GM19193 (cell line): Measurements from ENCODE around the gene EHMT1.

ENCODE experiments used
- POLR2A ChIP-seq: IDR thresholded peaks from 4 replicates; pipeline ENCODE4 v1.6.1; 2011; ENCODE audit not compliant: insufficient read depth, insufficient read length; ENCODE audit errors: extremely low read depth

EHMT1 gene

DNA sequence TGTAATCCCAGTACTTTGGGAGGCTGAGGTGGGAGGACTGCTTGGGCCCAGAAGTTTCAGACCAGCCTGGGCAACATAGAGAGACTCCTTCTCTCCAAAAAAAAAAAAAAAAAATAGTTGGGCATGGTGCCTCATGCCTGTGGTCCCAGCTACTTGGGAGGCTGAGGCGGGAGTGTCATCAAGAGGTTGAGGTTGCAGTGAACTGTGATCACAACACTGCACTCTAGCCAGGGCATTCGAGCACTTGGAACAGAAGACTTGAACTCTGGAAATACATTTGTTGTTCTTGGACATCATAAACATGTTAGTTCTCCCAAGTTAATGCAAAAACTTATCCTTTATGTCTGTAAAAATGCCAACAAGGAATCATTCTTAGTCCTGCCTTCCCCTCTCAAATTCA lies 29.6 kb downstream of the EHMT1 start:
- no peak for TF ChIP-seq POLR2A

DNA sequence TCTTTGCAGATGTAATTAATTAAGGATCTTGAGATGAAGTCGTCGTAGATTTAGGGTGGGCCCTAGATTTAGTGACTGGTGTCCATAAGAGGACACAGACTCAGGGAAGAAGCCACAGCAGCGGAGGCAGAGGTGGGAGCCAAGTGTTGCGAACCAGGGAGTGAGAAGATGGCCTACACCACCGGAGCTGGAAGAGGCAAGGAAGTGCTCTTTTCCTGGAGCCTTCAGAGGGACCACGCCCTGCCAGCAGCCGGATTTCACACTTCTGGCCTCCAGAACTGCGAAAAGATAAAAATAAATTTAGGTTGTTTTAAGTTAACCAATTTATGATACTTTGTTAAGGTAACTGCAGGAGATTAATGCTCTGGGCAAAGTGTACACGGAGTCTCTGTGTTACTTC lies 30.7 kb downstream of the EHMT1 start:
- no peak for TF ChIP-seq POLR2A

DNA sequence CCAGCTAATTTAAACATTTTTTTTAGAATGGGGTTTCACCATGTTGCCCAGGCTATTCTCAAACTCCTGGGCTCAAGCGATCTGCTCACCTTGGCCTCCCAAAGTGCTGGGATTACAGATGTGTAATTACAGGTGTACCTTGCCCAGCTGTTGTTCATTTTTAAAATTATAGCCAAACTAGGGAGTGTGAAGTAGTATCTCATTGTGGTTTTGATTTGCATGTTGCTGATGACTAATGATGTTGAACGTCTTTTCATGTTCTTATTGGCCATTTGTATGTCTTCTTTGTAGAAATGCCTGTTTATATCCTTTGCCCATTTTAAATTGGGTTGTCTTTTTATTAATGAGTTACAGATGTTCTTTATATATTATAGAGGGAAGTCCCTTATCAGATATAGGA lies 31.5 kb downstream of the EHMT1 start:
- TF ChIP-seq POLR2A = no peak

DNA sequence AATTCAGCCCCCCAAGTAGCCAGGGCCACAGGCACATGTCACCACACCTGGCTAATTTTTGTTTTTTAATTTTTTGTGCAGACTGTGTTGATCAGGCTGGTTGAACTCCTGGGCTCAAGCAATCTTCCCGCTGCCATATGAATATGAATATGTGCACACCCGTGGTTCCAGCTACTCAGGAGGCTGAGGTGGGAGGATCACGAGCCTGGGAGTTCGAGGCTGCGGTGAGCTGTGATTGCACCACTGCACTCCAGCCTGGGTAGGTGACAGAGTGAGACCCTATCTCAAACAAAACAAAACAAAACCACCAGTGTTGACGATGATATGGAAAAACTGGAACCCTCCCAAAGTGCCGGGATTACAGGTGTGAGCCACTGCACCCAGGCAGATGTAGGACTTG lies 32.0 kb downstream of the EHMT1 start:
- no peak for TF ChIP-seq POLR2A

DNA sequence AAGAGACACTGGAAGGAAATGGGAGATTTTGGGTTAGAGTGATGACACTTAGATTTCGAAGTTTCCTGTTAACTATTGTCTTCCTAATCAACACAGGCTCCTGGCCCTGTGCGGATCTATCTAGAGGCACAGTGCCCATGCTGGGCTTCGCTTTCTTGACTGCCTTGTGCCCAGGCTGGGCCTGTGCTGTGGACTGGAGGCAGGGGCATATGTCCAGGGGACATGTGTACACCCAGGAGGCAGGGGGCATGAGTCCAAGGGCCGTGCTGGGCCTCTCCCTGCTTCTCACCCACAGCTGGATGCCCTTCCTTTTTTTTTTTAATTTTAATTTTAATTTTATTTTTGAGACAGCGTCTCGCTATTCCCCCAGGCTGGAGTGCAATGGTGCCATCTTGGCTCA lies 37.6 kb downstream of the EHMT1 start:
- no peak for TF ChIP-seq POLR2A

DNA sequence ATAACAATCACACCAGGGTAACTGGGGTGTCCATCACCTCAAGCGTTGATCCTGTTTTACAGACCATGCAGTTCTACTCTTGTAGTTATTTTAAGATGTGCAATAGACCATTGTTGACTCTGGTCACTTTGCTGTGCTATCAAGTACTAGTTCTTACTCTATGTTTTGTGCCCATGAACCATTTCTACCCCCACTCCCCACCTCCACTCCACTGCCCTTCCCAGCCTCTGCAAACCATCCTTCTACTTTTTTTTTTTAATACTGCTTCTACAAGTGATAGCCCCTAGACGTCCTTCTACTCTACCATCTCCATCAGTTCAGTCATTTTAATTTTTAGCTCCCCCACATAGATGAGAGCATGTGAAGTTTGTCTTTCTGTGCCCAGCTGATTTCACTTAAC lies 38.8 kb downstream of the EHMT1 start:
- TF ChIP-seq POLR2A = no peak

DNA sequence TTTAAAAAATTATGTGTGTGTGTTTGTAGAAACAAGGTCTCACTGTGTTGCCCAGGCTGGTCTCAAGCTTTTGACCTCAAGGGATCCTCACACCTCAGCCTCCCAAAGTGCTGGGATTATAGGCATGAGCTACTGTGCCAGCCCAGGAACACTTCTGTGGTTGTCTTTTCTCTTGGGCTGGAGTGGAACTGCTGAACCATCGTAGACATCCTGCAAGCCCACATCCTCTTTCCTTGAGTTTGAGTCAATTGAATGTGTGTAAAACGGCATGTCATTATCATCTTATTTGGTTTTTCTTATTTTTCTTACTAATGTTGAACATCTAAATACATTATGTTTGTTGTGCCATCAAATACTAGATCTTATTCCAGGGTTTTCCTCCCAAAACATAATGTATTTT lies 40.0 kb downstream of the EHMT1 start:
- TF ChIP-seq POLR2A = no peak

DNA sequence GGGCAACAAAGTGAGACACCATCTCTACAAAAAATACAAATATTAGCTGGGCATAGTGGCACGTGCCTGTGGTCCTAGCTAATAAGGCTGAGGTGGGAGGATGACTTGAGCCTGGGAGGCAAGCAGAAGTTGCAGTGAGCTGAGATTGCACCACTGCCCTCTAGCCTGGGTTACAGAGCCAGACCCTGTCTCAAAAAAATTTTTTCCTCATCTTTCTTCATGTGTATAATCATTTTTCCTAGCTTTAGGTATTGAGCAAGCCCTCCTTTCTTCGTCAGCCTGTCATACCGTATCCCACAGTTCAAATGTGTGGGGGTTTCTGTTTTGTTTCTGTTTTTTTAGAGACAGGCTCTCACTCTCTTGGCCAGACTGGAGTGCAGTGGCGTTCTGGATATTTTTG lies 41.3 kb downstream of the EHMT1 start:
- no peak for TF ChIP-seq POLR2A

DNA sequence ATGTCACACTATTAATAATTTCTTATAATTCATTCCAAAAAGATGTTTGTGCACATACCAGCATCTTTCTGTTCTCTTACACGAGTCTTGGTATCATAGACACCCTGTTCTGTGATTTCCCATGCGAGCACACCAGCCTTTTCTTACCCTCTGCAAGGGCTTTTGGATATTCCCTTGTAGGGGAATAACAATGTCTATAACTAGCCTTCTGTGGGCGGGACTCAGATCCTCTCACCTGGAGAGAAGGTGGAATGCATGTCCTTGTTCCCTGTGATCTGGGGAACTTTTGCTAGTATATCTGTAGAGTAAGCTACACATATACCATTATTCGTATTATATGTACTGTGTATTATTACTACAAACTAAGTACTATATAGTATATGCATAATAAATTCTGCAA lies 44.8 kb downstream of the EHMT1 start:
- TF ChIP-seq POLR2A = no peak

DNA sequence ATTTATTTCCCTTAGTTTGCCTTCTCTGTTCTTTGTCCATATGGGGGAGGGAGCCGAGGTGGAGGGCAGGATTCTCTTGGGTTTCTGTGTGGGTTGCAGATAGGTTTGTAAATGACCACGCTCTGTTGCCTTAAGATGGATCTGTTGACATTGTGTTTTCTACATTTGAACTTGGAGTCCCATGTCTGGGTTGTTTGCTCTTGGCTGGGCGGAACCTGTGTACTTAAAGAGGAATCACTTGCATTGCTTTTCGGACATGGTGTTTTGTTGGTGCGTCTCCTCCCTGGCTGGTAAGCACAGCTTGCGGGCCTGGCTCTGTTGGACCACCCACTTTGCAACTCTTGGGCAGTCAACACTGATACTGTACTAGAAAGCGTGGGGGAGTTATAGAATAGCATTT lies 45.9 kb downstream of the EHMT1 start:
- no peak for TF ChIP-seq POLR2A

DNA sequence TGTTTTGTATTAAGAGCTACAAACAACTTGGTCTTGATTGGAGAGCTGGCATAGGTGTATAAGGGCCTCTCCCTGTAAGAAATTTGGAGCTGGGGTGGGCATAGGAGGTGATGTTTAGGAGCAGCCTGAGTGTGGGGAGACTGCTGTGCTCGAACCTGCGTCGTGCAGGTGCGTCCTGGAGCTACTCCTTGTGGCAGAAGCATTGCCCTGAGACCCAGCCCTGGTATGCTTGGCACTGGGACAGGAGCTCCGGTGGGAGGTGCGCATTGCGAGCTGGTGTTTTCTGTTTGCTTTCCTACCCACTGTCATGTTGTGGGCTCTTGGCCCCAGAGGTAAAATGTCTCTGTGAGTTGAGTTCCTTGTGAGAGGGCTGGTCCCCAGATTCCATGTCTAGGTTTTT lies 46.4 kb downstream of the EHMT1 start:
- no peak for TF ChIP-seq POLR2A

DNA sequence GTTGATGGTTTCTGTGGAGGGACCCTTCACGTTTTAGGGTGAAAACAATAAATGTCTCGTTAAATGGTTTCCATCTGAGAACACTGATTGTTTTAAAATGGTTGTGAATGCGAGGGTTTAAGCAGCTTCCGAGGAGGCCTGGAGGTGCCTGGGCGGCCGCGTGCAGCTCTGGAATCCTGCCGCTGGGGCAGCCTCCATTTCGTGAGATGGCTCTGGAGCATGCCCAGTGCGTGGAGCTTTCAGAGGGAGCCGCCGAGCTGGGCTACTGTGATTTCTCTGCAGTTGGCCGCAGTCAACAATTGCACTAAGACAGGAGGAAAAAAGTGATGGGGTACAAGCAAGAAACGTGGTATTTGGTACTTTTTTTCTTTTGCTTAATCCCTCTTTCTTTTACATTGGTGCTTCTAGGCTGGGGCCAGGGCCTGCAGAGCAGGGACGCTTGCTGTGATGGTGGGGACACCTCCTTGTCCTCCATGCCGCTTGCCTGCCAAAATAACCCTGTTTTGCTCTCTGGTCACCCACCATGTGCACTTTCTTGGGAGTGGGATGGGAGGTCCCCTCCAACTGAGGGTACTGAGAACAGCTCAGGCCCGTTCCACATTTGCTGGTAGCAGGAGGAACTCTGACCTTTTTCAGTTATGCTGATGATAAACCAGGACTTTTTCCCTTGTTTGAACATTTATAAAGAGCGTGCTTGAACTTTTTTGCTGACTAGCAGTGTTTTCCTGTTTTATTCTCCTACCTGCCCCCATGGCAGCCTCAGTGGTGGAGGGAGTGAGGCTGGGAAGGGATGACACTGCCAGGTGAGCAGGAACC lies 47.1 kb downstream of the EHMT1 start:
- TF ChIP-seq POLR2A = no peak

DNA sequence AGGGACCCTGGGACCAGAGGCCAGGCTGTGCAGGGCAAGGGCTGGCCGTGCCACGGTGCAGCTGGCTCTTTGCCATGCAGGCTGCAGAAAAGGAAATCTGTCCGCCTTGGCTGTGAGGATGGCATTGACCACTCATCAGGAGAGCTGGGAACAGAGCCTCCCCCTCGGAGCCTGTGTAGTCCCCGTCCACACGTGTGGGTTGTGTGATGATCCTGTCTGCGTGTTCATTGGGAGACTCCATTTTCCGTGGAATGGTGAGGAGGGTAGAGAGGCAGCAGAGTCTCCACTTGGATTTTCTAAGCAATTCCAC lies 47.7 kb downstream of the EHMT1 start:
- no peak for TF ChIP-seq POLR2A

DNA sequence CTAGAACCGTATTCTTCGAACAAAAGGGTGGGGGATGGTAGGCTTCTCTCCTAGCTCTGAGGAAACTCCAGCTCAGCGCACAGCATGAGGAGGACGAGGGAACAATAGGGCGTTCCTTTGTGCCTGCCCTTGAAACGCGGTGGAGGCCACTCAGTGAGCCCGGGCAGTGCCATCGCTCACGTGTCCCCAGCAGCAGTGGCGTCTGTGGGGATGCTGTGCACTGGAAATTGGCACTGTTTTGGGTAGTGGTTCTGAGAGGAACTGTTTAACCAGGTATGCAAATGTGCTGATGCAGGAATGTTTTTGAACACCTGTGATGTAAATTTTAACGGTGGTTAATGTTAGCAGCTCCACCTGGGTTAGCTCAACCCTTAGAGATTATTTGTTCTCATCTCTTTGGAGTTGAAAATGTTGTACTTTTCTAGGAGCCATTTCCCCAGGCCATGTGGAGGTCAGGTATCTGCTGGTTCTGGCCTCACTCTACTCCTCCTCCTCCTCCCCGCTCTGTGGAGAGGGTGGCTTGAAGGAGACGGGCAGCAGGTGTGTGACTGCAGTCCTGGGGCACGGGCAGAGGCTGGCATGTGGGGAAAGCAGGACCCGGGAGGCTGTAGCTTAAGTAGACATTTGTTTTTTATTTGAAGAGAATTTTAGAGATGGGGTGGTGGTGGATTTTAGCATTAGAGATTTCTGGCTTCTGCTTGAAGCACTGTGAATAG lies 48.3 kb downstream of the EHMT1 start:
- no peak for TF ChIP-seq POLR2A

DNA sequence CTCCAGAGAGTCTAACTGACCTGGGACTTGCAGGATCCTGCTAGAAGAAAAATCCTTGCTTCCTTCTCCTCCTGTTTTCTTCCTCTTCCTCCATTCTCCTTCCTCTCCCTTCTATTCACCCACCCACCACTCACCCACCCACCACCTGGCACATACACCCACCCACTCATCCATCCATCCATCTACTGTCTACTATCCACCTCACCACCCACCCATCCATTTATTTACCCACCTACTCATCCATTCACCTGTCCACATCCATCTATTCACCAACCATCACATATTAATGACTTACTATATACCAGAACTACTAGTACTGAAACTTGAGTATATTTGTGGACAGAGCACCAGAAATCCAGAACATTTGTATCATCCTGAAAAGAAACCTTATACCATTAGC lies 49.4 kb downstream of the EHMT1 start:
- TF ChIP-seq POLR2A = no peak

DNA sequence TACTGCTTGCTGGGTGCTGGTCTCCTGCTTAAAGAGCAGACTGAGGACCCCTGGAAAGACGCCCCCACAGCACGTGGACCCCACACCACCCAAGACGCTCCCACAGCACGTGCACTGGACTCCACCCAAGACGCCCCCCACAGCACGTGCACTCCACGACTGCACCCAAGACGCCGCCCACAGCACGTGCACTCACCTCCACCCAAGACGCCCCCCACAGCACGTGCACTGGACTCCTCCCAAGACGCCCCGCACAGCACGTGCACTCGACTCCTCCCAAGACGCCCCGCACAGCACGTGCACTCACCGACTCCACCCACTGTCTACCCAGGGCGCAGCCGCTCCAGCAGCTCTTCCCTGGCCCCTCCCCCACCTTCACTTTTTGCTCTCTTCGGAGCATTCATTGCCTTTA lies 50.5 kb downstream of the EHMT1 start:
- no peak for TF ChIP-seq POLR2A
